Esophagus muscularis mucosa (tissue), 4 donors: ENCODE data around the gene BZW2.

Source experiments
- EP300 ChIP-seq: sonication (generic); formaldehyde crosslinking; IDR thresholded peaks from one replicate; pipeline ENCODE4 v1.6.1; 2017; ENCODE audit warnings: antibody characterized with exemption
- POLR2A ChIP-seq: fragments of 450-650 bp; IDR thresholded peaks from one replicate; pipeline ENCODE4 v1.6.1; 2017; ENCODE audit warnings: antibody characterized with exemption, moderate library complexity, mild to moderate bottlenecking, low read depth
- TF ChIP-seq, protein P1 (sequence below), 3 experiments: fragments of 200-600 bp in 2 of 3; fragments of 450-650 bp in 1 of 3; sonication (generic) in 2 of 3; IDR thresholded peaks; one replicate each; pipeline ENCODE4 v1.5.1; 2017 to 2019; ENCODE audit warnings: antibody characterized with exemption in 3 of 3, mild to moderate bottlenecking in 2 of 3, moderate library complexity in 1 of 3

DNA sequence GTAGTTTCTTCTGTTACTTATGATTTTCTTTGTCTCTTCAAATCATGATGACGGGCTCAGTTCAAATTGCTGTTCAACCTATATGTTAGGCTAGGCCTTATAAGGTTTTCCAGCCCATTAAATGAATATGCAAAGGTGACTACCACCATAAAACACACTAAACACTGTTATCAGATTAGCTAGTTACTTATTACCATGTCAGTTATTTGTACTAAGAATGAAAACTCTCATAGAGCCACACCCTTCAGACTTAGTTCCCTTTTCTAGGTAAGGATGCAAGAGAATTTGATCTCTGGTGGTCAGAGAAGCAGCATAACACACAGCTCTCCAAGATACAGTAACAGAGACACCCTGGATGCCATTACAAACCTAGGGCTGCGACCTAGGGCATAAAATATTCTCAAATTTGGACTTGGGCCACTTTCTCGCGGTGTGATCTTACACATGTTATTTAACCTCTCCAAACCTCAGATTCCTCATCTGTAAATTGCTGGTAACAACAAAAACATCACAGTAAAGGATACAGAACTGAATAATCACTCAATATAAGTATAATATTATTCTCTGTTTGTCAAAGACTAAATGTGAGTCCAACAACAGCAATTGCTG is 36.0 kb upstream of the BZW2 start:
- no peak for TF ChIP-seq POLR2A
- TF ChIP-seq, protein P1, sequence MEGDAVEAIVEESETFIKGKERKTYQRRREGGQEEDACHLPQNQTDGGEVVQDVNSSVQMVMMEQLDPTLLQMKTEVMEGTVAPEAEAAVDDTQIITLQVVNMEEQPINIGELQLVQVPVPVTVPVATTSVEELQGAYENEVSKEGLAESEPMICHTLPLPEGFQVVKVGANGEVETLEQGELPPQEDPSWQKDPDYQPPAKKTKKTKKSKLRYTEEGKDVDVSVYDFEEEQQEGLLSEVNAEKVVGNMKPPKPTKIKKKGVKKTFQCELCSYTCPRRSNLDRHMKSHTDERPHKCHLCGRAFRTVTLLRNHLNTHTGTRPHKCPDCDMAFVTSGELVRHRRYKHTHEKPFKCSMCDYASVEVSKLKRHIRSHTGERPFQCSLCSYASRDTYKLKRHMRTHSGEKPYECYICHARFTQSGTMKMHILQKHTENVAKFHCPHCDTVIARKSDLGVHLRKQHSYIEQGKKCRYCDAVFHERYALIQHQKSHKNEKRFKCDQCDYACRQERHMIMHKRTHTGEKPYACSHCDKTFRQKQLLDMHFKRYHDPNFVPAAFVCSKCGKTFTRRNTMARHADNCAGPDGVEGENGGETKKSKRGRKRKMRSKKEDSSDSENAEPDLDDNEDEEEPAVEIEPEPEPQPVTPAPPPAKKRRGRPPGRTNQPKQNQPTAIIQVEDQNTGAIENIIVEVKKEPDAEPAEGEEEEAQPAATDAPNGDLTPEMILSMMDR (IDR thresholded peaks at IDR 0.05): no peak
- TF ChIP-seq EP300: no peak
